ENCODE results near the gene POLN. TPM values are rescaled to one million over a fixed set of nuclear protein-coding genes. Genes with fewer than 3 reads are reported as not detected.

Gene POLN
- polyA plus RNA-seq, 2 of the 4 experiments (the other 2 are of a cell fraction) = 2.4 to 2.9 TPM

DNA sequence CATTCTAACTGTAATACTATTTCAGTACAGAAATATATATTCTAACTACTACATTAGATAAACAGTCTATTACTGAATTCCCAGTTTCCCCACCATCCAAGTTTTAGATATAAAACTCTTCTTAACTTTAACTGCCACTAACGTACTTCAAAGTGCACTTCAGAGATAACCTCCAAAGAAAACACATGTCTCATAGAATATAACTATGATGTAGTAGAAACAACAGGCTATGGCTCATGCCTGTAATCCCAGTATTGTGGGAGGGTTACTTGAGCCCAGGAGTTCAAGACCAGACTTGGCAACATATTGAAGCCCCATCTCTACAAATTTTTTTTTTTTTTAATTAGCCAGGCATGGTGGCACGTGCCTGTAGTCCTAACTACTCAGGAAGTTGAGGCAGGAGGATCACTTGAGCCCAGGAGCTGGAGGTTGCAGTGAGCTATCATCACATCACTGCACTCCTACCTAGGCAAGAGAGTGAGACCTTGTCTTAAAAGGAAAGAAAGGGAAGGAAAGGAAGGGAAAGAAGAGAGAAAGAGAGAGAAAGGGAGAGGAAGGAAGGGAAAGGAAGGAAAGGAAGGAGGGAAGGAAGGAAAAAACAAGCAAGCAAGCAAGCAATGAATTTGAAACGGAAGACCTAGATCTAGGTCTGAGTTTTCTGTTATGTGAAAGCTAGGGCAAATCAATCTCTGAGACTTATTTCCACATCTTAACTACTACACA is 4.8 kb downstream of the POLN start (continued):
- TF ChIP-seq, protein P1, sequence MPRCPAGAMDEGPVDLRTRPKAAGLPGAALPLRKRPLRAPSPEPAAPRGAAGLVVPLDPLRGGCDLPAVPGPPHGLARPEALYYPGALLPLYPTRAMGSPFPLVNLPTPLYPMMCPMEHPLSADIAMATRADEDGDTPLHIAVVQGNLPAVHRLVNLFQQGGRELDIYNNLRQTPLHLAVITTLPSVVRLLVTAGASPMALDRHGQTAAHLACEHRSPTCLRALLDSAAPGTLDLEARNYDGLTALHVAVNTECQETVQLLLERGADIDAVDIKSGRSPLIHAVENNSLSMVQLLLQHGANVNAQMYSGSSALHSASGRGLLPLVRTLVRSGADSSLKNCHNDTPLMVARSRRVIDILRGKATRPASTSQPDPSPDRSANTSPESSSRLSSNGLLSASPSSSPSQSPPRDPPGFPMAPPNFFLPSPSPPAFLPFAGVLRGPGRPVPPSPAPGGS (IDR thresholded peaks at IDR 0.05) = no peak

DNA sequence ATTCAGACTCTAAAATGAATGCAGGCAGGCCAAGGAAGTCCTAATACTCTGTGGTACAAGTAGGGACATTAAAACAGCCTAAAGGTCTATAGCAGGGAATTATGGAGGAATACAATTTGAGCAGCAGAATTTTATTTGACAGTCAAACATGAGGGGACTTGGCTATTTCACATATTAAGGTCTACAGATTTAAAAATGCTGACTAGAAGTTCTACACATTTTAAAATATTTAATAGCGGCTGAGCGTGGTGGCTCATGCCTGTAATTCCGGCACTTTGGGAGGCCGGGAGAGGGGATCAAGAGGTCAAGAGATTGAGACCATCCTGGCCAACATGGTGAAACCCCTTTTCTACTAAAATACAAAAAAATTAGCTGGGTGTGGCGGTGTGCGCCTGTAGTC is 10.8 kb downstream of the POLN start:
- no peaks in the 10 kb centered on the region for H3K4me1 ChIP-seq
- ChIA-PET POLR2A (no interaction called here), CTCF (interaction anchor here (0.9 kb wide), 2 partner anchors 10 to 11 kb away, joined by 4 to 7 read pairs; no protein-coding TSS in a partner anchor)
- ATAC-seq (no peak), DNase-seq (ENCODE audit: low read depth in 1 of 2, low spot score in 1 of 2) (no peak), FAIRE-seq (no peak)
- no peak overlapping the region for H3K4me2 ChIP-seq
- 98% methylated on average over 6 of the region's 6 CpGs for WGBS (ENCODE audit: missing lambda C conversion rate)
- no peak for TF ChIP-seq CHD2 (IDR thresholded peaks at IDR 0.05; ENCODE audit: low read length, partially characterized antibody)
- TF ChIP-seq, protein P2, sequence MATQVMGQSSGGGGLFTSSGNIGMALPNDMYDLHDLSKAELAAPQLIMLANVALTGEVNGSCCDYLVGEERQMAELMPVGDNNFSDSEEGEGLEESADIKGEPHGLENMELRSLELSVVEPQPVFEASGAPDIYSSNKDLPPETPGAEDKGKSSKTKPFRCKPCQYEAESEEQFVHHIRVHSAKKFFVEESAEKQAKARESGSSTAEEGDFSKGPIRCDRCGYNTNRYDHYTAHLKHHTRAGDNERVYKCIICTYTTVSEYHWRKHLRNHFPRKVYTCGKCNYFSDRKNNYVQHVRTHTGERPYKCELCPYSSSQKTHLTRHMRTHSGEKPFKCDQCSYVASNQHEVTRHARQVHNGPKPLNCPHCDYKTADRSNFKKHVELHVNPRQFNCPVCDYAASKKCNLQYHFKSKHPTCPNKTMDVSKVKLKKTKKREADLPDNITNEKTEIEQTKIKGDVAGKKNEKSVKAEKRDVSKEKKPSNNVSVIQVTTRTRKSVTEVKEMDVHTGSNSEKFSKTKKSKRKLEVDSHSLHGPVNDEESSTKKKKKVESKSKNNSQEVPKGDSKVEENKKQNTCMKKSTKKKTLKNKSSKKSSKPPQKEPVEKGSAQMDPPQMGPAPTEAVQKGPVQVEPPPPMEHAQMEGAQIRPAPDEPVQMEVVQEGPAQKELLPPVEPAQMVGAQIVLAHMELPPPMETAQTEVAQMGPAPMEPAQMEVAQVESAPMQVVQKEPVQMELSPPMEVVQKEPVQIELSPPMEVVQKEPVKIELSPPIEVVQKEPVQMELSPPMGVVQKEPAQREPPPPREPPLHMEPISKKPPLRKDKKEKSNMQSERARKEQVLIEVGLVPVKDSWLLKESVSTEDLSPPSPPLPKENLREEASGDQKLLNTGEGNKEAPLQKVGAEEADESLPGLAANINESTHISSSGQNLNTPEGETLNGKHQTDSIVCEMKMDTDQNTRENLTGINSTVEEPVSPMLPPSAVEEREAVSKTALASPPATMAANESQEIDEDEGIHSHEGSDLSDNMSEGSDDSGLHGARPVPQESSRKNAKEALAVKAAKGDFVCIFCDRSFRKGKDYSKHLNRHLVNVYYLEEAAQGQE (IDR thresholded peaks at IDR 0.05) = no peak
- no peak for TF ChIP-seq NFE2L2 (conservative IDR thresholded peaks at IDR 0.05; ENCODE audit: low read length)
- TF ChIP-seq RNF2 (IDR thresholded peaks at IDR 0.05; ENCODE audit: borderline replicate concordance, low read depth) = no peak
- no peak for TF ChIP-seq CEBPB (IDR thresholded peaks at IDR 0.05)
- no peak for TF ChIP-seq SREBF2 (IDR thresholded peaks at IDR 0.05)
- TF ChIP-seq JUN (IDR thresholded peaks at IDR 0.05) = no peak
- TF ChIP-seq SMC3 (IDR thresholded peaks at IDR 0.05) = no peak
- TF ChIP-seq PHF8 (IDR thresholded peaks at IDR 0.05; ENCODE audit: borderline replicate concordance, low read depth) = no peak
- TF ChIP-seq MAZ (IDR thresholded peaks at IDR 0.05; ENCODE audit: borderline replicate concordance, low read depth, low read length) = no peak
- TF ChIP-seq, protein P3, sequence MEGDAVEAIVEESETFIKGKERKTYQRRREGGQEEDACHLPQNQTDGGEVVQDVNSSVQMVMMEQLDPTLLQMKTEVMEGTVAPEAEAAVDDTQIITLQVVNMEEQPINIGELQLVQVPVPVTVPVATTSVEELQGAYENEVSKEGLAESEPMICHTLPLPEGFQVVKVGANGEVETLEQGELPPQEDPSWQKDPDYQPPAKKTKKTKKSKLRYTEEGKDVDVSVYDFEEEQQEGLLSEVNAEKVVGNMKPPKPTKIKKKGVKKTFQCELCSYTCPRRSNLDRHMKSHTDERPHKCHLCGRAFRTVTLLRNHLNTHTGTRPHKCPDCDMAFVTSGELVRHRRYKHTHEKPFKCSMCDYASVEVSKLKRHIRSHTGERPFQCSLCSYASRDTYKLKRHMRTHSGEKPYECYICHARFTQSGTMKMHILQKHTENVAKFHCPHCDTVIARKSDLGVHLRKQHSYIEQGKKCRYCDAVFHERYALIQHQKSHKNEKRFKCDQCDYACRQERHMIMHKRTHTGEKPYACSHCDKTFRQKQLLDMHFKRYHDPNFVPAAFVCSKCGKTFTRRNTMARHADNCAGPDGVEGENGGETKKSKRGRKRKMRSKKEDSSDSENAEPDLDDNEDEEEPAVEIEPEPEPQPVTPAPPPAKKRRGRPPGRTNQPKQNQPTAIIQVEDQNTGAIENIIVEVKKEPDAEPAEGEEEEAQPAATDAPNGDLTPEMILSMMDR (IDR thresholded peaks at IDR 0.05) = no peak
- no peak for TF ChIP-seq HEYL (CRISPR knock-in tag; IDR thresholded peaks at IDR 0.05)
- no peak for TF ChIP-seq HOXB13 (CRISPR knock-in tag; IDR thresholded peaks at IDR 0.05; ENCODE audit: low read depth)
- TF ChIP-seq POLR2AphosphoS2 (conservative IDR thresholded peaks at IDR 0.05; ENCODE audit: low read length) = no peak
- TF ChIP-seq RCOR1 (IDR thresholded peaks at IDR 0.05; ENCODE audit: low read depth, low read length) = no peak
- no peak for TF ChIP-seq BHLHE40 (IDR thresholded peaks at IDR 0.05; ENCODE audit: low read depth, low read length)
- TF ChIP-seq, protein P4, sequence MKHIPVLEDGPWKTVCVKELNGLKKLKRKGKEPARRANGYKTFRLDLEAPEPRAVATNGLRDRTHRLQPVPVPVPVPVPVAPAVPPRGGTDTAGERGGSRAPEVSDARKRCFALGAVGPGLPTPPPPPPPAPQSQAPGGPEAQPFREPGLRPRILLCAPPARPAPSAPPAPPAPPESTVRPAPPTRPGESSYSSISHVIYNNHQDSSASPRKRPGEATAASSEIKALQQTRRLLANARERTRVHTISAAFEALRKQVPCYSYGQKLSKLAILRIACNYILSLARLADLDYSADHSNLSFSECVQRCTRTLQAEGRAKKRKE (CRISPR knock-in tag; IDR thresholded peaks at IDR 0.05; ENCODE audit: low read depth) = no peak
- TF ChIP-seq HOXA7 (CRISPR knock-in tag; IDR thresholded peaks at IDR 0.05) = no peak
- no peak for TF ChIP-seq RARB (CRISPR knock-in tag; IDR thresholded peaks at IDR 0.05)
- TF ChIP-seq, protein P5, sequence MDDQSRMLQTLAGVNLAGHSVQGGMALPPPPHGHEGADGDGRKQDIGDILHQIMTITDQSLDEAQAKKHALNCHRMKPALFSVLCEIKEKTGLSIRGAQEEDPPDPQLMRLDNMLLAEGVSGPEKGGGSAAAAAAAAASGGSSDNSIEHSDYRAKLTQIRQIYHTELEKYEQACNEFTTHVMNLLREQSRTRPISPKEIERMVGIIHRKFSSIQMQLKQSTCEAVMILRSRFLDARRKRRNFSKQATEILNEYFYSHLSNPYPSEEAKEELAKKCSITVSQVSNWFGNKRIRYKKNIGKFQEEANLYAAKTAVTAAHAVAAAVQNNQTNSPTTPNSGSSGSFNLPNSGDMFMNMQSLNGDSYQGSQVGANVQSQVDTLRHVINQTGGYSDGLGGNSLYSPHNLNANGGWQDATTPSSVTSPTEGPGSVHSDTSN (IDR thresholded peaks at IDR 0.05) = no peak
- H3K4me3 ChIP-seq = no peak overlapping the region
- H3K9me3 ChIP-seq = no peaks in the 10 kb centered on the region
- no peak overlapping the region for H3K27ac ChIP-seq
